Keratinocyte (primary cell): Measurements from ENCODE around the gene CBLB. TPM values are rescaled to one million over a fixed set of nuclear protein-coding genes. Genes with fewer than 3 reads are reported as not detected.

Source experiments
- DNase-seq: peaks from one replicate; pipeline ENCODE4 v3.0.0-alpha.2; 2011; ENCODE audit warnings: low read depth, missing footprints, low spot score
- FAIRE-seq: peaks from 2 replicates; lab custom pipeline; 2011; peaks lifted over from hg19 to GRCh38; lab: Jason Lieb, UNC
- H2AFZ ChIP-seq: 2 replicates; pipeline ENCODE4 v1.6.0; 2012; ENCODE audit warnings: low read length, control low read depth, inconsistent platforms; ENCODE audit not compliant: control insufficient read depth
- H3K27ac ChIP-seq: 2 replicates; pipeline ENCODE4 v1.5.1; 2011; ENCODE audit warnings: low read length; ENCODE audit not compliant: control insufficient read depth, insufficient read depth
- H3K27me3 ChIP-seq: 3 replicates; pipeline ENCODE4 v1.6.0; 2011; ENCODE audit warnings: low read length; ENCODE audit not compliant: control insufficient read depth, insufficient read depth; ENCODE audit errors: extremely low read depth
- H3K36me3 ChIP-seq, 2 experiments: 2 replicates in 1 of 2; 3 replicates in 1 of 2; pipeline ENCODE4 v1.5.1; 2011; ENCODE audit warnings: low read length in 2 of 2, mild to moderate bottlenecking in 1 of 2; ENCODE audit not compliant: control insufficient read depth in 2 of 2, insufficient read depth in 2 of 2; ENCODE audit errors: extremely low read depth in 1 of 2
- H3K4me1 ChIP-seq: 3 replicates; pipeline ENCODE4 v1.5.1; 2011; ENCODE audit warnings: low read length; ENCODE audit not compliant: control insufficient read depth, insufficient read depth; ENCODE audit errors: extremely low read depth
- H3K4me2 ChIP-seq: 3 replicates; pipeline ENCODE4 v1.6.0; 2011; ENCODE audit warnings: low read depth, low read length; ENCODE audit not compliant: control insufficient read depth, insufficient read depth; ENCODE audit errors: extremely low read depth
- H3K4me3 ChIP-seq, 3 experiments: fragments of 200-600 bp in 1 of 3; sonication (generic) in 1 of 3; 2 replicates in 2 of 3; 3 replicates in 1 of 3; pipeline ENCODE4 v1.5.1; 2011 to 2016; ENCODE audit warnings: low read length in 3 of 3, mild to moderate bottlenecking in 3 of 3, control low read depth in 2 of 3, inconsistent platforms in 1 of 3, low read depth in 1 of 3, mixed read lengths in 1 of 3, mixed run types in 1 of 3, moderate library complexity in 1 of 3; ENCODE audit not compliant: control insufficient read depth in 2 of 3, insufficient read depth in 2 of 3; ENCODE audit errors: extremely low read depth in 1 of 3
- H3K79me2 ChIP-seq: 2 replicates; pipeline ENCODE4 v1.6.0; 2012; ENCODE audit warnings: low read length; ENCODE audit not compliant: control insufficient read depth, insufficient read depth
- H3K9ac ChIP-seq: 3 replicates; pipeline ENCODE4 v1.6.0; 2011; ENCODE audit warnings: low read length; ENCODE audit not compliant: control insufficient read depth, insufficient read depth; ENCODE audit errors: extremely low read depth
- H3K9me1 ChIP-seq: 3 replicates; pipeline ENCODE4 v1.6.0; 2011; ENCODE audit warnings: low read length; ENCODE audit not compliant: control insufficient read depth, insufficient read depth; ENCODE audit errors: extremely low read depth
- H3K9me3 ChIP-seq: 2 replicates; pipeline ENCODE4 v1.5.1; 2012; ENCODE audit warnings: low read depth, low read length; ENCODE audit not compliant: control insufficient read depth
- H4K20me1 ChIP-seq: 3 replicates; pipeline ENCODE4 v1.6.0; 2011; ENCODE audit warnings: low read length; ENCODE audit not compliant: control insufficient read depth, insufficient read depth; ENCODE audit errors: extremely low read depth
- EZH2 ChIP-seq: IDR thresholded peaks from one replicate; pipeline ENCODE4 v1.6.1; 2012; ENCODE audit warnings: inconsistent platforms, mild to moderate bottlenecking, low read length, moderate library complexity
- dilution Hi-C: fragments of 300-500 bp; cut with MboI; formaldehyde crosslinking; loops from one replicate; pipeline ENCODE4 v1.7.0; 2020; ENCODE audit warnings: low sequenced_read_pairs; ENCODE audit not compliant: extremely low pct_ligation_motif_present
- polyA plus RNA-seq, 5 experiments: library from polyadenylated mRNA; depleted of rRNA in 3 of 5; stranded (reverse) in 3 of 5; stranded (forward) in 1 of 5; unstranded in 1 of 5; fragments of >200 nt; gene quantifications; 1 replicate in 1 of 5; 2 replicates in 3 of 5; 3 replicates in 1 of 5; pipeline versions ENCODE4 v1.2.1 to v1.2.3, GENCODE V29; 2011 to 2012; ENCODE audit warnings: missing spikeins in 2 of 5, low read depth in 1 of 5, low replicate concordance in 1 of 5
- TF ChIP-seq, protein P1 (sequence below), 3 experiments: IDR thresholded peaks in 1 of 3; conservative IDR thresholded peaks in 1 of 3; optimal IDR thresholded peaks in 1 of 3; 2 replicates in 2 of 3; 3 replicates in 1 of 3; pipeline versions ENCODE3 to v1.5.1; 2011; ENCODE audit warnings: low read length in 3 of 3, mild to moderate bottlenecking in 3 of 3, moderate library complexity in 2 of 3, control low read depth in 1 of 3, inconsistent platforms in 1 of 3; ENCODE audit not compliant: insufficient read depth in 2 of 3; ENCODE audit errors: extremely low read depth in 1 of 3

Gene CBLB
- polyA plus RNA-seq, 1 donor (not counting 4 experiments of a cell fraction or from before 2014, with no cell fraction given), result 13.6 TPM

DNA sequence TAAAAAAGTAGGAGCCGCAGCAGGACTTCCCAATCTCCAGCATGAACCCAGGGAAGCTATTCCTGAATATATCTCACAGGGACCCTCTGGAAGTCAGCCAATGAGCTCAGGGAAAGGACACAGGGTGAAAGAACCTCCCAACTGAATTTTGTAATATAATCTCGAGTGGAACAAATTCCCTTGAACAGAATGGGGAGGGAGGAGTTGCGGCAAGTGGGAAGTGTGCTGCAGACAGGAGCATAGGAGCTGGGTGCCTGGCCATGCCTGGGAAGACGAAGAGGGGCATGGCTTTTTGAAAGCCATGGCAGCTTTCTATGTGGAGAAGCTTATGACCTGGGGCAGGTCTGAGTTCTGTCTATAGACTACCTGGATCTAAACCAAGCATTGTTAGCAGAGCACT is 98.4 kb downstream of the CBLB start:
- TF ChIP-seq EZH2, result no peak
- TF ChIP-seq, protein P1, sequence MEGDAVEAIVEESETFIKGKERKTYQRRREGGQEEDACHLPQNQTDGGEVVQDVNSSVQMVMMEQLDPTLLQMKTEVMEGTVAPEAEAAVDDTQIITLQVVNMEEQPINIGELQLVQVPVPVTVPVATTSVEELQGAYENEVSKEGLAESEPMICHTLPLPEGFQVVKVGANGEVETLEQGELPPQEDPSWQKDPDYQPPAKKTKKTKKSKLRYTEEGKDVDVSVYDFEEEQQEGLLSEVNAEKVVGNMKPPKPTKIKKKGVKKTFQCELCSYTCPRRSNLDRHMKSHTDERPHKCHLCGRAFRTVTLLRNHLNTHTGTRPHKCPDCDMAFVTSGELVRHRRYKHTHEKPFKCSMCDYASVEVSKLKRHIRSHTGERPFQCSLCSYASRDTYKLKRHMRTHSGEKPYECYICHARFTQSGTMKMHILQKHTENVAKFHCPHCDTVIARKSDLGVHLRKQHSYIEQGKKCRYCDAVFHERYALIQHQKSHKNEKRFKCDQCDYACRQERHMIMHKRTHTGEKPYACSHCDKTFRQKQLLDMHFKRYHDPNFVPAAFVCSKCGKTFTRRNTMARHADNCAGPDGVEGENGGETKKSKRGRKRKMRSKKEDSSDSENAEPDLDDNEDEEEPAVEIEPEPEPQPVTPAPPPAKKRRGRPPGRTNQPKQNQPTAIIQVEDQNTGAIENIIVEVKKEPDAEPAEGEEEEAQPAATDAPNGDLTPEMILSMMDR (optimal IDR thresholded peaks at IDR 0.05 in 1 of 3, IDR thresholded peaks at IDR 0.05 in 1 of 3, conservative IDR thresholded peaks at IDR 0.05 in 1 of 3; ENCODE audit: extremely low read depth in 1 of 3, insufficient read depth in 2 of 3, low read length in 3 of 3), result no peak

DNA sequence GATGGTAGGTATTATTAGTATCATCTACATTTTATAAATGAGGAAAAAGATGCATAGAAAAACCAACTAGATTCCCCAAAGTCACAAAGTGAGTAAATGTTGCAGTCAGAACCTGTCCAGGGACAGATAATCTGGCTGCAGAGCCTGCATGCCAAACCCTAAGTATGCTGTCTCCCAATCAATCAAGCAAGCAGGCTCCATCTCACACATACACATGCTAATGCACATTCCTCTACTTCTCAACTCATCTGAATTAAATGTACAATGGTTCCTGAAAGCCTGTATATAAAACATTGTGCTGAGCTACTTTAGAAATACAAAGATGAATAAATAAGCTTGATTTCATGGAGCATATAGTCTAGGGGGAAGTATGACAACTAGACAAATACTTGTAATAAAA is 101.0 kb downstream of the CBLB start:
- peaks cover under 1% of the 10 kb centered on the region for H3K9me3 ChIP-seq
- no peaks in the 10 kb centered on the region for H3K36me3 ChIP-seq
- H3K4me2 ChIP-seq, result no peak overlapping the region
- H3K4me3 ChIP-seq, result no peak overlapping the region
- dilution Hi-C loops, result no loop called here
- no peak overlapping the region for H3K9ac ChIP-seq
- H3K79me2 ChIP-seq, result no peaks in the 10 kb centered on the region
- H3K4me1 ChIP-seq, result no peaks in the 10 kb centered on the region
- no peaks in the 10 kb centered on the region for H4K20me1 ChIP-seq
- no peak overlapping the region for H2AFZ ChIP-seq
- TF ChIP-seq, protein P1 (optimal IDR thresholded peaks at IDR 0.05 in 1 of 3, IDR thresholded peaks at IDR 0.05 in 1 of 3, conservative IDR thresholded peaks at IDR 0.05 in 1 of 3; ENCODE audit: extremely low read depth in 1 of 3, insufficient read depth in 2 of 3, low read length in 3 of 3), result no peak
- TF ChIP-seq EZH2, result no peak
- no peak for DNase-seq
- H3K9me1 ChIP-seq, result no peaks in the 10 kb centered on the region
- no peak for FAIRE-seq
- no peaks in the 10 kb centered on the region for H3K27me3 ChIP-seq
- no peak overlapping the region for H3K27ac ChIP-seq

More for the DNA sequence above, 98.4 kb downstream of the CBLB start:
- H3K4me3 ChIP-seq, result no peak overlapping the region
- no peaks in the 10 kb centered on the region for H4K20me1 ChIP-seq
- no peaks in the 10 kb centered on the region for H3K9me3 ChIP-seq
- no peak overlapping the region for H3K4me2 ChIP-seq
- FAIRE-seq, result no peak
- no peaks in the 10 kb centered on the region for H3K27me3 ChIP-seq
- no peaks in the 10 kb centered on the region for H3K9me1 ChIP-seq
- H3K79me2 ChIP-seq, result no peaks in the 10 kb centered on the region
- dilution Hi-C loops, result no loop called here
- no peak overlapping the region for H3K27ac ChIP-seq
- no peaks in the 10 kb centered on the region for H3K4me1 ChIP-seq
- DNase-seq, result no peak
- H3K9ac ChIP-seq, result no peak overlapping the region
- no peaks in the 10 kb centered on the region for H3K36me3 ChIP-seq
- H2AFZ ChIP-seq, result no peak overlapping the region
